OCI-LY1 (cell line): ENCODE data around the gene CAPN2.

ENCODE experiments used
- H2AFZ ChIP-seq: fragments of 200-600 bp; sonication (generic), shearing (Covaris generic); 2 replicates; pipeline ENCODE4 v1.6.0; 2014; ENCODE audit warnings: antibody characterized with exemption, mild to moderate bottlenecking, low read length
- H3F3A ChIP-seq: fragments of 200-600 bp; sonication (generic), shearing (Covaris generic); 2 replicates; pipeline ENCODE4 v1.6.0; 2014; ENCODE audit warnings: mild to moderate bottlenecking, antibody characterized with exemption, low read length, moderate library complexity; ENCODE audit not compliant: insufficient read depth
- H3K27ac ChIP-seq: fragments of 200-600 bp; sonication (generic); 2 replicates; pipeline ENCODE4 v1.5.1; 2014; ENCODE audit warnings: low read length, mixed run types, mild to moderate bottlenecking, low read depth; ENCODE audit not compliant: poor library complexity, severe bottlenecking
- H3K27me3 ChIP-seq: fragments of 200-600 bp; sonication (generic); 2 replicates; pipeline ENCODE4 v1.6.0; 2014; ENCODE audit warnings: antibody characterized with exemption, mild to moderate bottlenecking, low read length, moderate library complexity; ENCODE audit not compliant: insufficient read depth
- H3K36me3 ChIP-seq: fragments of 200-600 bp; sonication (generic); 2 replicates; pipeline ENCODE4 v1.6.1; 2014; ENCODE audit warnings: mild to moderate bottlenecking, antibody characterized with exemption, low read length, moderate library complexity, mixed read lengths; ENCODE audit not compliant: insufficient read depth
- H3K4me1 ChIP-seq: fragments of 200-600 bp; sonication (generic); 2 replicates; pipeline ENCODE4 v1.5.1; 2014; ENCODE audit warnings: mild to moderate bottlenecking, low read length, moderate library complexity; ENCODE audit not compliant: insufficient read depth, severe bottlenecking
- H3K4me2 ChIP-seq: fragments of 200-600 bp; sonication (generic), shearing (Covaris generic); 2 replicates; pipeline ENCODE4 v1.6.1; 2014; ENCODE audit warnings: low read length
- H3K4me3 ChIP-seq: fragments of 200-600 bp; sonication (generic); 2 replicates; pipeline ENCODE4 v1.5.1; 2014; ENCODE audit warnings: low read length, low read depth, mild to moderate bottlenecking, mixed read lengths; ENCODE audit not compliant: poor library complexity, severe bottlenecking
- H3K79me2 ChIP-seq: fragments of 200-600 bp; shearing (Covaris generic); 2 replicates; pipeline ENCODE4 v1.6.1; 2016; ENCODE audit warnings: mixed run types, low read length, mixed read lengths; ENCODE audit not compliant: insufficient read depth
- H3K9ac ChIP-seq: fragments of 200-600 bp; sonication (generic), shearing (Covaris generic); 2 replicates; pipeline ENCODE4 v1.6.1; 2014; ENCODE audit warnings: mild to moderate bottlenecking, low read length, mixed read lengths
- H3K9me2 ChIP-seq: fragments of 200-600 bp; sonication (generic), shearing (Covaris generic); 2 replicates; pipeline ENCODE4 v1.6.1; 2014; ENCODE audit warnings: low read depth, mild to moderate bottlenecking, low read length, mixed read lengths
- H3K9me3 ChIP-seq: fragments of 200-600 bp; shearing (Covaris generic); 2 replicates; pipeline ENCODE4 v1.6.1; 2014; ENCODE audit warnings: low read length, mixed read lengths
- H4K20me1 ChIP-seq: fragments of 200-600 bp; sonication (generic), shearing (Covaris generic); 2 replicates; pipeline ENCODE4 v1.6.0; 2016; ENCODE audit warnings: mild to moderate bottlenecking, low read length; ENCODE audit not compliant: insufficient read depth
- EZH2 ChIP-seq: fragments of 200-600 bp; sonication (generic), shearing (Covaris generic); IDR thresholded peaks from 2 replicates; pipeline ENCODE4 v1.8.0; 2017; ENCODE audit warnings: borderline replicate concordance, mixed run types, mild to moderate bottlenecking, antibody characterized with exemption, low read length, moderate library complexity, mixed read lengths
- TF ChIP-seq, protein P1 (sequence below): fragments of 200-600 bp; sonication (generic), shearing (Covaris generic); IDR thresholded peaks from 2 replicates; pipeline ENCODE4 v1.5.1; 2017; ENCODE audit warnings: mild to moderate bottlenecking, antibody characterized with exemption, low read length, moderate library complexity, mixed read lengths

CAPN2 gene

GRCh38 chr1:223785808-223786207 lies 73.5 kb downstream of the CAPN2 start:
- no peaks in the 10 kb centered on the region for H3K27me3 ChIP-seq
- H3K4me3 ChIP-seq, result no peak overlapping the region
- no peaks in the 10 kb centered on the region for H3K9me3 ChIP-seq
- H3K36me3 ChIP-seq, result peaks cover 4% of the 10 kb centered on the region
- H4K20me1 ChIP-seq, result no peaks in the 10 kb centered on the region
- H3F3A ChIP-seq, result no peaks in the 10 kb centered on the region
- H3K4me1 ChIP-seq, result no peaks in the 10 kb centered on the region
- H3K27ac ChIP-seq, result no peak overlapping the region
- no peak overlapping the region for H2AFZ ChIP-seq
- H3K79me2 ChIP-seq, result no peaks in the 10 kb centered on the region
- H3K4me2 ChIP-seq, result no peak overlapping the region
- no peak overlapping the region for H3K9ac ChIP-seq
- H3K9me2 ChIP-seq, result no peaks in the 10 kb centered on the region
- no peak for TF ChIP-seq EZH2
- TF ChIP-seq, protein P1, sequence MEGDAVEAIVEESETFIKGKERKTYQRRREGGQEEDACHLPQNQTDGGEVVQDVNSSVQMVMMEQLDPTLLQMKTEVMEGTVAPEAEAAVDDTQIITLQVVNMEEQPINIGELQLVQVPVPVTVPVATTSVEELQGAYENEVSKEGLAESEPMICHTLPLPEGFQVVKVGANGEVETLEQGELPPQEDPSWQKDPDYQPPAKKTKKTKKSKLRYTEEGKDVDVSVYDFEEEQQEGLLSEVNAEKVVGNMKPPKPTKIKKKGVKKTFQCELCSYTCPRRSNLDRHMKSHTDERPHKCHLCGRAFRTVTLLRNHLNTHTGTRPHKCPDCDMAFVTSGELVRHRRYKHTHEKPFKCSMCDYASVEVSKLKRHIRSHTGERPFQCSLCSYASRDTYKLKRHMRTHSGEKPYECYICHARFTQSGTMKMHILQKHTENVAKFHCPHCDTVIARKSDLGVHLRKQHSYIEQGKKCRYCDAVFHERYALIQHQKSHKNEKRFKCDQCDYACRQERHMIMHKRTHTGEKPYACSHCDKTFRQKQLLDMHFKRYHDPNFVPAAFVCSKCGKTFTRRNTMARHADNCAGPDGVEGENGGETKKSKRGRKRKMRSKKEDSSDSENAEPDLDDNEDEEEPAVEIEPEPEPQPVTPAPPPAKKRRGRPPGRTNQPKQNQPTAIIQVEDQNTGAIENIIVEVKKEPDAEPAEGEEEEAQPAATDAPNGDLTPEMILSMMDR, result no peak

DNA sequence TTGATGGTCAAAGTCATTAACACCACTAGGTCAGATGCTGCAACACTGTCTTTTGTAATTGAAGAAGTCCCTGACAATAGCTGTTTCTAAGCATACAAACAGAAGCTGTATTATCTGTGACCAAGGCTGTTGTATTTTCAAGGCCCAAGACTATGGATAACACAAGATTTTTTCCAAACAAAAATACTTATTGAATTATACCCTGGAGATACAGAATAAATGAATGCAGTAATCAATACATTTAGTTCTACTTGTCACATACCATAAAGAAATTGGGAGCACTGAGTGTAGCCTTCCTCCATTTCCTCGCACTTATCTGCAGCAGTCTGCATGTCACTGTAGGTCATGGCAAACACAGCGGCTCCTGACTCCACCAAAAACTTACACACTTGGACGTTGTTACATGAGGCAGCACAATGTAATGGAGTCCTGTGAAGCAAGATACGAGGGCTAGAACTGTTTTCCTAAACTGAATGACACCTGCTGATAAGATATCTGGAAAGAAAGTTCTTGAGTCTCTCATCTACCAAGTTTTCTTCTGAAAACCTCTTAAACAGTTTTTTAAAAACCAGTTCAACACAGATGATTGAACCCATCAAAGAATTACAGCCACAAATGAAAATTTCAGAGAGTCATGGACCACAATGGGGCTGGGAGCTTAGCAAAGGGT lies 76.5 kb downstream of the CAPN2 start:
- Histone ChIP-seq H2AFZ (no peak overlapping the region), H3K27ac (no peak overlapping the region), H4K20me1 (no peaks in the 10 kb centered on the region), H3K79me2 (no peaks in the 10 kb centered on the region), H3K4me3 (no peak overlapping the region), H3K9ac (no peak overlapping the region), H3K27me3 (no peaks in the 10 kb centered on the region), H3F3A (no peaks in the 10 kb centered on the region), H3K4me1 (no peaks in the 10 kb centered on the region), H3K9me2 (no peaks in the 10 kb centered on the region), H3K4me2 (no peak overlapping the region), H3K9me3 (no peaks in the 10 kb centered on the region), H3K36me3 (peaks cover 4% of the 10 kb centered on the region)
- TF ChIP-seq EZH2, result no peak
- TF ChIP-seq, protein P1, result no peak

DNA sequence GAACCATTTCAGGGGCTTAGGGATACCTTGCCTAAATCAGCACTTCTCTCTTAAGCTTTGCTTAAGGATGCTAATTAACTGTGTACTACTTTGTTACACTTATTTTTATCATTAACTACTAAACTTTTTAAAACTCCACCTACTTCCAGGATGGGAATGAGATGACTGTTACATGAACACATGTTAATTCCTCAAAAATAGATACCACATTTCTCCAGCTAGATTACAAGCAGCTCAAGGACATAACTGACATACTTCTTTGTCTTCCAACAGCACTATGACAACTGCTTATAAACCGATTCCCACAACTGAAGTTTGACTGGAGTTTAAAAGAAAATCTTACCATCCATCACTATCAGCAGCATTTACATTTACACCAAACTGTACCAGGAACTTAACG lies 79.7 kb downstream of the CAPN2 start:
- Histone ChIP-seq H3K9me2 (no peaks in the 10 kb centered on the region), H3K9ac (no peak overlapping the region), H3K9me3 (no peaks in the 10 kb centered on the region), H3K27ac (no peak overlapping the region), H3K27me3 (no peaks in the 10 kb centered on the region), H3K4me1 (no peaks in the 10 kb centered on the region), H2AFZ (no peak overlapping the region), H3K4me3 (no peak overlapping the region), H3F3A (no peaks in the 10 kb centered on the region), H4K20me1 (no peaks in the 10 kb centered on the region), H3K36me3 (peaks cover 14% of the 10 kb centered on the region), H3K4me2 (no peak overlapping the region), H3K79me2 (no peaks in the 10 kb centered on the region)
- TF ChIP-seq EZH2, result no peak
- TF ChIP-seq, protein P1, result no peak
